ENCODE data around the gene ZFAND6.
"Not testable (repeated sequence)": the region's sequence is repeated elsewhere in the genome, so short reads cannot be mapped to it uniquely, and the experiment has no call there.

Gene ZFAND6

GRCh38 chr15:80058851-80059785 lies at the start of gene ZFAND6:
Gene ZFAND6 (plus strand): TSS chr15:80059676. CDS start chr15:80120345, 60,669 bp downstream.
- peak within 1 kb of the TSS; percentile 87 to 95 for H3K9ac ChIP-seq (ENCODE audit: low read depth in 1 of 2, low read length in 2 of 2)
- no peaks in the 10 kb centered on the region for H3K27me3 ChIP-seq (ENCODE audit: control insufficient read depth in 2 of 2, insufficient read depth in 2 of 2, low read length in 2 of 2)
- peaks cover 21 to 25% of the 10 kb centered on the region in 2 donors for H3K4me1 ChIP-seq (ENCODE audit: control insufficient read depth in 2 of 2, insufficient read depth in 2 of 2, low read length in 2 of 2)
- H3K4me3 ChIP-seq (ENCODE audit: low read length in 2 of 2), result peak within 1 kb of the TSS; percentile 80 to 89
- H3K27ac ChIP-seq (ENCODE audit: low read depth in 2 of 2, low read length in 2 of 2), result peak within 1 kb of the TSS; percentile 96
- no peaks in the 10 kb centered on the region for H3K9me3 ChIP-seq (ENCODE audit: control insufficient read depth in 2 of 2, low read length in 2 of 2)
- no peaks in the 10 kb centered on the region for H3K36me3 ChIP-seq (ENCODE audit: control insufficient read depth in 2 of 2, insufficient read depth in 2 of 2, low read length in 2 of 2)

- no peak overlapping the region for H3K9ac ChIP-seq (ENCODE audit: low read depth in 1 of 2, low read length in 2 of 2)
- no peak overlapping the region for H3K4me3 ChIP-seq (ENCODE audit: low read length in 2 of 2)
- no peaks in the 10 kb centered on the region for H3K27me3 ChIP-seq (ENCODE audit: control insufficient read depth in 2 of 2, insufficient read depth in 2 of 2, low read length in 2 of 2)
- H3K27ac ChIP-seq (ENCODE audit: low read depth in 2 of 2, low read length in 2 of 2), result no peak overlapping the region
- H3K4me1 ChIP-seq (ENCODE audit: control insufficient read depth in 2 of 2, insufficient read depth in 2 of 2, low read length in 2 of 2), result no peaks in the 10 kb centered on the region
- no peaks in the 10 kb centered on the region for H3K9me3 ChIP-seq (ENCODE audit: control insufficient read depth in 2 of 2, low read length in 2 of 2)
- no peaks in the 10 kb centered on the region for H3K36me3 ChIP-seq (ENCODE audit: control insufficient read depth in 2 of 2, insufficient read depth in 2 of 2, low read length in 2 of 2)
These were observed 49.3 kb upstream of the ZFAND6 start for GRCh38 chr15:80010131-80010673.

GRCh38 chr15:80011041-80011523 lies 48.4 kb upstream of the ZFAND6 start:
- not testable (repeated sequence) for H3K36me3 ChIP-seq (ENCODE audit: control insufficient read depth in 2 of 2, insufficient read depth in 2 of 2, low read length in 2 of 2); H3K27me3 ChIP-seq (ENCODE audit: control insufficient read depth in 2 of 2, insufficient read depth in 2 of 2, low read length in 2 of 2); H3K4me1 ChIP-seq (ENCODE audit: control insufficient read depth in 2 of 2, insufficient read depth in 2 of 2, low read length in 2 of 2); H3K9me3 ChIP-seq (ENCODE audit: control insufficient read depth in 2 of 2, low read length in 2 of 2); H3K27ac ChIP-seq (ENCODE audit: low read depth in 2 of 2, low read length in 2 of 2); H3K9ac ChIP-seq (ENCODE audit: low read depth in 1 of 2, low read length in 2 of 2); H3K4me3 ChIP-seq (ENCODE audit: low read length in 2 of 2)

- H3K9me3 ChIP-seq (ENCODE audit: control insufficient read depth in 2 of 2, low read length in 2 of 2), result no peaks in the 10 kb centered on the region
- H3K4me1 ChIP-seq (ENCODE audit: control insufficient read depth in 2 of 2, insufficient read depth in 2 of 2, low read length in 2 of 2), result no peaks in the 10 kb centered on the region
- H3K27ac ChIP-seq (ENCODE audit: low read depth in 2 of 2, low read length in 2 of 2), result no peak overlapping the region
- no peaks in the 10 kb centered on the region for H3K36me3 ChIP-seq (ENCODE audit: control insufficient read depth in 2 of 2, insufficient read depth in 2 of 2, low read length in 2 of 2)
- H3K9ac ChIP-seq (ENCODE audit: low read depth in 1 of 2, low read length in 2 of 2), result no peak overlapping the region
- H3K27me3 ChIP-seq (ENCODE audit: control insufficient read depth in 2 of 2, insufficient read depth in 2 of 2, low read length in 2 of 2), result no peaks in the 10 kb centered on the region
- H3K4me3 ChIP-seq (ENCODE audit: low read length in 2 of 2), result no peak overlapping the region
These were observed 47.9 kb upstream of the ZFAND6 start for GRCh38 chr15:80011596-80011995.

GRCh38 chr15:80012060-80012726 lies 47.3 kb upstream of the ZFAND6 start:
- H3K4me1 ChIP-seq (ENCODE audit: control insufficient read depth in 2 of 2, insufficient read depth in 2 of 2, low read length in 2 of 2), result no peaks in the 10 kb centered on the region
- no peaks in the 10 kb centered on the region for H3K36me3 ChIP-seq (ENCODE audit: control insufficient read depth in 2 of 2, insufficient read depth in 2 of 2, low read length in 2 of 2)
- no peak overlapping the region for H3K27ac ChIP-seq (ENCODE audit: low read depth in 2 of 2, low read length in 2 of 2)
- no peak overlapping the region for H3K4me3 ChIP-seq (ENCODE audit: low read length in 2 of 2)
- H3K9me3 ChIP-seq (ENCODE audit: control insufficient read depth in 2 of 2, low read length in 2 of 2), result no peaks in the 10 kb centered on the region
- no peaks in the 10 kb centered on the region for H3K27me3 ChIP-seq (ENCODE audit: control insufficient read depth in 2 of 2, insufficient read depth in 2 of 2, low read length in 2 of 2)
- no peak overlapping the region for H3K9ac ChIP-seq (ENCODE audit: low read depth in 1 of 2, low read length in 2 of 2)

- not testable (repeated sequence) for H3K4me3 ChIP-seq (ENCODE audit: low read length in 2 of 2); H3K36me3 ChIP-seq (ENCODE audit: control insufficient read depth in 2 of 2, insufficient read depth in 2 of 2, low read length in 2 of 2); H3K9ac ChIP-seq (ENCODE audit: low read depth in 1 of 2, low read length in 2 of 2); H3K27ac ChIP-seq (ENCODE audit: low read depth in 2 of 2, low read length in 2 of 2); H3K27me3 ChIP-seq (ENCODE audit: control insufficient read depth in 2 of 2, insufficient read depth in 2 of 2, low read length in 2 of 2); H3K9me3 ChIP-seq (ENCODE audit: control insufficient read depth in 2 of 2, low read length in 2 of 2); H3K4me1 ChIP-seq (ENCODE audit: control insufficient read depth in 2 of 2, insufficient read depth in 2 of 2, low read length in 2 of 2)
These were observed 45.3 kb upstream of the ZFAND6 start for GRCh38 chr15:80014186-80014585.

GRCh38 chr15:80015156-80015555 lies 44.3 kb upstream of the ZFAND6 start:
- Histone ChIP-seq H3K4me1 (ENCODE audit: control insufficient read depth in 2 of 2, insufficient read depth in 2 of 2, low read length in 2 of 2) (no peaks in the 10 kb centered on the region), H3K27me3 (ENCODE audit: control insufficient read depth in 2 of 2, insufficient read depth in 2 of 2, low read length in 2 of 2) (no peaks in the 10 kb centered on the region), H3K9me3 (ENCODE audit: control insufficient read depth in 2 of 2, low read length in 2 of 2) (no peaks in the 10 kb centered on the region), H3K36me3 (ENCODE audit: control insufficient read depth in 2 of 2, insufficient read depth in 2 of 2, low read length in 2 of 2) (no peaks in the 10 kb centered on the region), H3K27ac (ENCODE audit: low read depth in 2 of 2, low read length in 2 of 2) (no peak overlapping the region), H3K4me3 (ENCODE audit: low read length in 2 of 2) (no peak overlapping the region), H3K9ac (ENCODE audit: low read depth in 1 of 2, low read length in 2 of 2) (no peak overlapping the region)

- not testable (repeated sequence) for H3K9ac ChIP-seq (ENCODE audit: low read depth in 1 of 2, low read length in 2 of 2); H3K4me1 ChIP-seq (ENCODE audit: control insufficient read depth in 2 of 2, insufficient read depth in 2 of 2, low read length in 2 of 2); H3K9me3 ChIP-seq (ENCODE audit: control insufficient read depth in 2 of 2, low read length in 2 of 2); H3K4me3 ChIP-seq (ENCODE audit: low read length in 2 of 2); H3K27ac ChIP-seq (ENCODE audit: low read depth in 2 of 2, low read length in 2 of 2); H3K27me3 ChIP-seq (ENCODE audit: control insufficient read depth in 2 of 2, insufficient read depth in 2 of 2, low read length in 2 of 2); H3K36me3 ChIP-seq (ENCODE audit: control insufficient read depth in 2 of 2, insufficient read depth in 2 of 2, low read length in 2 of 2)
These were observed 43.0 kb upstream of the ZFAND6 start for GRCh38 chr15:80016506-80016905.

GRCh38 chr15:80017139-80017538 lies 42.3 kb upstream of the ZFAND6 start:
- H3K27me3 ChIP-seq (ENCODE audit: control insufficient read depth in 2 of 2, insufficient read depth in 2 of 2, low read length in 2 of 2); H3K36me3 ChIP-seq (ENCODE audit: control insufficient read depth in 2 of 2, insufficient read depth in 2 of 2, low read length in 2 of 2); H3K4me1 ChIP-seq (ENCODE audit: control insufficient read depth in 2 of 2, insufficient read depth in 2 of 2, low read length in 2 of 2); H3K9ac ChIP-seq (ENCODE audit: low read depth in 1 of 2, low read length in 2 of 2); H3K27ac ChIP-seq (ENCODE audit: low read depth in 2 of 2, low read length in 2 of 2); H3K9me3 ChIP-seq (ENCODE audit: control insufficient read depth in 2 of 2, low read length in 2 of 2); H3K4me3 ChIP-seq (ENCODE audit: low read length in 2 of 2): not testable (repeated sequence)

- Histone ChIP-seq H3K9ac (ENCODE audit: low read depth in 1 of 2, low read length in 2 of 2) (no peak overlapping the region), H3K4me1 (ENCODE audit: control insufficient read depth in 2 of 2, insufficient read depth in 2 of 2, low read length in 2 of 2) (no peaks in the 10 kb centered on the region), H3K4me3 (ENCODE audit: low read length in 2 of 2) (no peak overlapping the region), H3K27me3 (ENCODE audit: control insufficient read depth in 2 of 2, insufficient read depth in 2 of 2, low read length in 2 of 2) (no peaks in the 10 kb centered on the region), H3K27ac (ENCODE audit: low read depth in 2 of 2, low read length in 2 of 2) (no peak overlapping the region), H3K9me3 (ENCODE audit: control insufficient read depth in 2 of 2, low read length in 2 of 2) (no peaks in the 10 kb centered on the region), H3K36me3 (ENCODE audit: control insufficient read depth in 2 of 2, insufficient read depth in 2 of 2, low read length in 2 of 2) (no peaks in the 10 kb centered on the region)
These were observed 40.2 kb upstream of the ZFAND6 start for GRCh38 chr15:80019168-80019745.
